ENCODE data around the gene HLA-DOB. TPM values are rescaled to one million over a fixed set of nuclear protein-coding genes. Genes with fewer than 3 reads are reported as not detected.

The HLA-DOB gene
- total RNA-seq, 1 experiment from 2014 or later, result 0.79 TPM

DNA sequence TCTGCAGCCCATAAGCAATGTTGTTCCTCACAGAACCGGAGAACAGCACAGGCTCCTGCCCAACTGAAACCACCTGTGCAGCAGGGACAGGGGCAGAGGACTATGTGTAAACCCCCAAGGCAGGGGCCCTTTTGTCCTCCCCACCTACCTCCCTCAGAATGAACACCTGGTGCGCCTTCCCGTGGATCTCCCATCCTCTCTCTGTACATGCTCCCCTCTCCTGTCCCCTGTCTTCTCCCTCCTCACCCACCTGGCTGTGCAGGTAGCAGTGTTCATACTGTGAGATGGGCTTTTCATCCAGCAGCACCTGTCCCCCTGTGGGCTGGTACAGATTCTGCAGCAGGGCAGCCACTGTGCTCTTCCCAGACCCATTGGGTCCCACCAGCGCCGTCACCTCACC is 13.2 kb upstream of the HLA-DOB start:
- H3K9me3 Mint-ChIP-seq (ENCODE audit: unreplicated experiment), result no peaks in the 10 kb centered on the region
- CTCF ChIA-PET, result interaction anchor here (6.3 kb wide), 1 partner anchor 38 kb away, joined by 42 read pairs; no protein-coding TSS in a partner anchor

DNA sequence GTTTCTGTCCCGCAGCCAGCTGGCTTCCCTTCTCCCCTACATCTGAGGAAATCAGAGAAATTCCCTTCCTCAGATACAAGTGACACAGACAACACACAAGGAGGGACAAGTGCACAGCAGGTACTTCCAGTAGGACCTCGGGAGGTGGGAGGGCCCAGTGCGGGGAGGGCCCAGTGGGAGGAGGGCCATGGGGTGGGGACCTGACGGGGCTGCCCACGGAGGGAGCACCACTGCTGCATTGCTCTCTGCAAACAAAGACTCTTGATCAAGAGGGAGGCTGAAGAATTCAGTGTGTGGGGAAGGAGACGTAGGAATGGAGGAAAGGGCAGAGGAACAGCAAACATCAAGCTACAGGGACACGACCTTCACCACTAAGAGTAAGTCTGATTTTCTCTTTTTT is 12.7 kb upstream of the HLA-DOB start:
- Mint-ChIP-seq H3K4me1 (ENCODE audit: insufficient read depth, unreplicated experiment) (peaks cover 7% of the 10 kb centered on the region), H3K36me3 (ENCODE audit: insufficient read depth, unreplicated experiment) (peaks cover 34% of the 10 kb centered on the region), H3K9me3 (ENCODE audit: unreplicated experiment) (no peaks in the 10 kb centered on the region), H3K4me3 (ENCODE audit: unreplicated experiment) (no peak overlapping the region), H3K27me3 (ENCODE audit: insufficient read depth, unreplicated experiment) (no peaks in the 10 kb centered on the region), H3K27ac (ENCODE audit: low read depth, unreplicated experiment) (no peak overlapping the region)
- POLR2A ChIA-PET, result interaction anchor here (1.4 kb wide), 1 partner anchor 15 kb away, joined by 4 read pairs; no protein-coding TSS in a partner anchor
- CTCF ChIA-PET, result interaction anchor here (5.0 to 6.3 kb wide), 2 partner anchors 9 to 39 kb away, joined by 42 to 63 read pairs; partner anchors contain the start of gene TAP2
- no TSS peak for BruUV-seq (replicated peaks)
- TF ChIP-seq, protein P1, sequence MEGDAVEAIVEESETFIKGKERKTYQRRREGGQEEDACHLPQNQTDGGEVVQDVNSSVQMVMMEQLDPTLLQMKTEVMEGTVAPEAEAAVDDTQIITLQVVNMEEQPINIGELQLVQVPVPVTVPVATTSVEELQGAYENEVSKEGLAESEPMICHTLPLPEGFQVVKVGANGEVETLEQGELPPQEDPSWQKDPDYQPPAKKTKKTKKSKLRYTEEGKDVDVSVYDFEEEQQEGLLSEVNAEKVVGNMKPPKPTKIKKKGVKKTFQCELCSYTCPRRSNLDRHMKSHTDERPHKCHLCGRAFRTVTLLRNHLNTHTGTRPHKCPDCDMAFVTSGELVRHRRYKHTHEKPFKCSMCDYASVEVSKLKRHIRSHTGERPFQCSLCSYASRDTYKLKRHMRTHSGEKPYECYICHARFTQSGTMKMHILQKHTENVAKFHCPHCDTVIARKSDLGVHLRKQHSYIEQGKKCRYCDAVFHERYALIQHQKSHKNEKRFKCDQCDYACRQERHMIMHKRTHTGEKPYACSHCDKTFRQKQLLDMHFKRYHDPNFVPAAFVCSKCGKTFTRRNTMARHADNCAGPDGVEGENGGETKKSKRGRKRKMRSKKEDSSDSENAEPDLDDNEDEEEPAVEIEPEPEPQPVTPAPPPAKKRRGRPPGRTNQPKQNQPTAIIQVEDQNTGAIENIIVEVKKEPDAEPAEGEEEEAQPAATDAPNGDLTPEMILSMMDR (IDR thresholded peaks at IDR 0.05; ENCODE audit: unreplicated experiment), result no peak
- DNase-seq (ENCODE audit: unreplicated experiment), result no peak
- intact Hi-C loops (cut with micrococcal nuclease), result no loop called here

More for the DNA sequence above, 13.2 kb upstream of the HLA-DOB start:
- Mint-ChIP-seq H3K4me3 (ENCODE audit: unreplicated experiment) (no peak overlapping the region), H3K27me3 (ENCODE audit: insufficient read depth, unreplicated experiment) (no peaks in the 10 kb centered on the region), H3K36me3 (ENCODE audit: insufficient read depth, unreplicated experiment) (peaks cover 34% of the 10 kb centered on the region), H3K27ac (ENCODE audit: low read depth, unreplicated experiment) (no peak overlapping the region), H3K4me1 (ENCODE audit: insufficient read depth, unreplicated experiment) (peaks cover 7% of the 10 kb centered on the region)
- TF ChIP-seq, protein P1 (IDR thresholded peaks at IDR 0.05; ENCODE audit: unreplicated experiment), result no peak
- BruUV-seq (replicated peaks), result no TSS peak
- intact Hi-C loops (cut with micrococcal nuclease), result no loop called here
- no peak for DNase-seq (ENCODE audit: unreplicated experiment)
- POLR2A ChIA-PET, result interaction anchor here (1.4 kb wide), 1 partner anchor 15 kb away, joined by 4 read pairs; no protein-coding TSS in a partner anchor

DNA sequence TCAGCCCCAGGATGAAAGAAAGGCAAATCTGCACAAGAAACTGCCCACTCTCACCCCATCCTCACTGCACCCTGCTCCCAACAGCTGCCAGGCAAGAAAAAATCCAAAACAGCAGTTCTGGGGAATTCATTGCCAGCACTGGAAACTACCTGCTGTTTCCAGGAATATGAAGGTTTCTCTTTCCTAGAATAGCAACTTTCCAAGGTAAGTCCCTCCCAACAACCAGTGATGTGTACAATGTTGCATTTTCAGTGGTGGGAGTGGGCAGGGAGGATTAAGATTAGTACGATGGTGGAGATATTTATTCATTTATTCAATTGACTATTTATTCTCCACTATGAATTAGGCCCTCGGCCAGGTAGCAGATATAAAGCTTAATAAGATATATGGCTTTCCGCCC is 10.2 kb upstream of the HLA-DOB start:
- BruUV-seq (replicated peaks), result no TSS peak
- Mint-ChIP-seq H3K4me1 (ENCODE audit: insufficient read depth, unreplicated experiment) (peaks cover 7% of the 10 kb centered on the region), H3K36me3 (ENCODE audit: insufficient read depth, unreplicated experiment) (peaks cover 23% of the 10 kb centered on the region), H3K27ac (ENCODE audit: low read depth, unreplicated experiment) (no peak overlapping the region), H3K27me3 (ENCODE audit: insufficient read depth, unreplicated experiment) (no peaks in the 10 kb centered on the region), H3K9me3 (ENCODE audit: unreplicated experiment) (no peaks in the 10 kb centered on the region), H3K4me3 (ENCODE audit: unreplicated experiment) (no peak overlapping the region)
- intact Hi-C loops (cut with micrococcal nuclease), result no loop called here
- no peak for DNase-seq (ENCODE audit: unreplicated experiment)
- POLR2A ChIA-PET, result interaction anchor here (0.8 to 2.9 kb wide), 5 partner anchors 11 to 145 kb away, joined by 3 to 22 read pairs (median 5); partner anchors contain the start of gene TAP2
- TF ChIP-seq, protein P1 (IDR thresholded peaks at IDR 0.05; ENCODE audit: unreplicated experiment), result no peak
- CTCF ChIA-PET, result interaction anchor here (0.7 to 6.3 kb wide), 7 partner anchors 8 to 414 kb away, joined by 3 to 63 read pairs (median 5); partner anchors contain the start of gene TAP2

DNA sequence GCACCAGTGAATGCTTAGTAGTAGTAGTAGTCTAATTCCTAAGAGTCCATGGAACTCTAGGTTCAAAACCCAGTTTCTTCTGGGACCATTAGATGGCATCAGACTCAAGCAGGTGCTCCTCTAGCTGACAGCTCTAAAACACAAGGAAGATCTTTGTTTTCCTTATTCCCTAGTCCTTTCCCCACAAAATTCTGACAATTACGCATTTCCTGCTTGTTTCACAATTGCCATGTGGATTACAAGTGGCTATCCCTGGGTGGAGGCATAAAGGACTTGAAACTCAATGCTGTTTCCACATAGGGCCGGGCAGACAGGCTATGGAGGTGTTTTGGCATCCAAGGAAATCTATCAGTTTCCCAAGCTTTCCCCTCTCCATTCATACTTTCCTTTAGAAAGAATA is 9.2 kb upstream of the HLA-DOB start:
- Mint-ChIP-seq H3K27me3 (ENCODE audit: insufficient read depth, unreplicated experiment) (no peaks in the 10 kb centered on the region), H3K27ac (ENCODE audit: low read depth, unreplicated experiment) (peak overlapping the region; percentile 49), H3K36me3 (ENCODE audit: insufficient read depth, unreplicated experiment) (peaks cover 17% of the 10 kb centered on the region), H3K4me3 (ENCODE audit: unreplicated experiment) (no peak overlapping the region), H3K9me3 (ENCODE audit: unreplicated experiment) (no peaks in the 10 kb centered on the region), H3K4me1 (ENCODE audit: insufficient read depth, unreplicated experiment) (peaks cover 7% of the 10 kb centered on the region)
- TF ChIP-seq, protein P1 (IDR thresholded peaks at IDR 0.05; ENCODE audit: unreplicated experiment), result peak; percentile 42
- BruUV-seq (replicated peaks), result no TSS peak
- POLR2A ChIA-PET, result interaction anchor here (0.7 to 2.9 kb wide), 9 partner anchors 12 to 781 kb away, joined by 3 to 22 read pairs (median 5); partner anchors contain the start of genes BRD2, PSMB8, PSMB9 and TAP1
- peak; percentile 87 for DNase-seq (ENCODE audit: unreplicated experiment)
- intact Hi-C loops (cut with micrococcal nuclease), result loop anchor here (1.0 kb wide), 3 partner anchors 11 to 42 kb away; partner anchors contain the start of gene PSMB9
- CTCF ChIA-PET, result interaction anchor here (0.6 to 6.3 kb wide), 14 partner anchors 13 to 962 kb away, joined by 3 to 63 read pairs (median 4); partner anchors contain the start of gene TAP2
